Panc1 (cell line): ENCODE measurements around the gene ALDH3A1.

Source experiments
- CTCF ChIP-seq: fragments of 450-650 bp; IDR thresholded peaks from 2 replicates; pipeline ENCODE4 v1.5.1; 2017; ENCODE audit warnings: mild to moderate bottlenecking
- POLR2AphosphoS5 ChIP-seq: IDR thresholded peaks from 2 replicates; pipeline ENCODE4 v1.6.1; 2012; ENCODE audit warnings: mild to moderate bottlenecking, low read depth, low read length, moderate library complexity

DNA sequence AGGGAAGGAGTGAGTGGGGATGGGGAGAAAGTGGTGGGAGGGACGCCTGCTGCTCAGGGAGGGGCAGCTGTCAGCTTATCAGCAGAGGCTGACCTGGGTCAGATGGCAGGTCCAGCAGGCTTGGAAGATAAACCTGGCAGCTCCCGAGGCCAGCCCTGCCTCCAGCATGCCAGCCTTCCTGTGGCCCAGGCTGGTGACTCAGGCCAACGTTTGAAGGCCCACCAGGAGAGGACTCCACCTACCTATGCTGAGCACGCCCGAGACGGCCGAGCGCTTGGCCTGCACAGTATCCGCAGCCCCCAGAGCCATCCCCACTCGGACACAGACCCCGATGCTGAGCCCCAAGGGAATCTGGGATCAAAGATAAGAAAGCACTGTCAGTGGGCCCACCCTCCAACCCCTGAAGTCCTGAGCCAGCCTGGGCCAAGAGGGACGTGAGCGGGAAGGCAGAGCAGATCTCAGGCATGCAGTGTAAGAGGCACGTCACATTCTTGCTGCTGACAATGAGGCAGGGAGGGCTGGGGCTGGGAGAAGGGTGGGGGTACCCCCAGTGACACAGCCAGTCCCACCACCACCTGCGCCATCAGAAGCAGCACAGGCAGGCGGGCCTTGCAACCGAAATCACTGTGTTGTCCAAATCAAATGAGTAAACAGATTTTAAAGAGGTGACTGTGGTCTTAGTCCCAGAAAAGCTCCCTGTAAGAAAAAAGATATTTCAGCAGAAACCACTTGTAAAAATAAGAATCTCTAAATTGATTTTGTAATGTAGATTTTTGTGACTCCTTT is 44.1 kb downstream of the ALDH3A1 start:
- TF ChIP-seq CTCF = no peak
- TF ChIP-seq POLR2AphosphoS5 = no peak
